H1 (cell line): Measurements from ENCODE around the gene NFYB. TPM values are rescaled to one million over a fixed set of nuclear protein-coding genes. Genes with fewer than 3 reads are reported as not detected.

ENCODE experiments used
- CTCF ChIA-PET: fragments of 300-600 bp; sonication (Branson Sonifier 250); formaldehyde crosslinking; loops from one replicate; lab custom pipeline; 2021; ENCODE audit not compliant: partially characterized antibody; lab: Charles Lee
- POLR2A ChIA-PET: fragments of 300-600 bp; sonication (Branson Sonifier 250); formaldehyde crosslinking; loops from one replicate; lab custom pipeline; 2021; ENCODE audit warnings: inconsistent platforms; ENCODE audit not compliant: partially characterized antibody; lab: Charles Lee
- DNase-seq, 2 experiments: peaks; one replicate each; pipeline versions ENCODE4 v3.0.0 to v3.0.0-alpha.2; 2010 to 2022; ENCODE audit warnings: low spot score in 2 of 2, low read depth in 1 of 2, mixed read lengths in 1 of 2
- FAIRE-seq: peaks from 2 replicates; lab custom pipeline; 2011; peaks lifted over from hg19 to GRCh38; lab: Jason Lieb, UNC
- H2AFZ ChIP-seq: 2 replicates; pipeline ENCODE4 v1.8.1; 2012; ENCODE audit warnings: low read length, inconsistent platforms
- H2AK5ac ChIP-seq: 2 replicates; pipeline ENCODE4 v1.6.1; 2013; ENCODE audit warnings: low read depth, low read length
- H2BK120ac ChIP-seq: replicated peaks from 2 replicates; pipeline ENCODE3; 2013; ENCODE audit warnings: low read depth, low read length, inconsistent platforms
- H2BK12ac ChIP-seq: 2 replicates; pipeline ENCODE4 v1.6.1; 2013; ENCODE audit warnings: low read depth, low read length
- H2BK15ac ChIP-seq: 2 replicates; pipeline ENCODE4 v1.6.1; 2013; ENCODE audit warnings: low read length
- H2BK20ac ChIP-seq: 2 replicates; pipeline ENCODE4 v1.6.1; 2013; ENCODE audit warnings: low read length
- H2BK5ac ChIP-seq: 2 replicates; pipeline ENCODE4 v1.6.1; 2013; ENCODE audit warnings: low read depth, low read length
- H3K14ac ChIP-seq: 2 replicates; pipeline ENCODE4 v1.6.1; 2013; ENCODE audit warnings: inconsistent platforms; ENCODE audit not compliant: insufficient read length
- H3K18ac ChIP-seq: 2 replicates; pipeline ENCODE4 v1.6.1; 2013; ENCODE audit warnings: low read length; ENCODE audit errors: extremely low read depth
- H3K23ac ChIP-seq: 2 replicates; pipeline ENCODE4 v1.6.1; 2013; ENCODE audit warnings: inconsistent platforms; ENCODE audit not compliant: insufficient read length
- H3K23me2 ChIP-seq: 2 replicates; pipeline ENCODE4 v1.6.1; 2013; ENCODE audit warnings: low read depth, low read length
- H3K27ac ChIP-seq: 2 replicates; pipeline ENCODE4 v1.6.1; 2011; ENCODE audit warnings: low read depth, low read length, inconsistent platforms
- H3K27me3 ChIP-seq, 4 experiments: replicated peaks in 1 of 4; 1 replicate in 1 of 4; 2 replicates in 3 of 4; pipeline versions ENCODE4 v1.6.1 to v1.8.1; 2011 to 2013; ENCODE audit warnings: low read length in 3 of 4, mild to moderate bottlenecking in 3 of 4, inconsistent platforms in 2 of 4, mixed read lengths in 2 of 4, moderate library complexity in 1 of 4; ENCODE audit not compliant: control insufficient read depth in 3 of 4, insufficient read depth in 3 of 4; ENCODE audit errors: extremely low read depth in 1 of 4
- H3K36me3 ChIP-seq, 4 experiments: 2 replicates each; pipeline versions ENCODE4 v1.6.1 to v1.8.1; 2011 to 2013; ENCODE audit warnings: mild to moderate bottlenecking in 4 of 4, low read length in 3 of 4, moderate library complexity in 2 of 4, control low read depth in 1 of 4, inconsistent platforms in 1 of 4; ENCODE audit not compliant: insufficient read depth in 4 of 4, control insufficient read depth in 2 of 4
- H3K4ac ChIP-seq: replicated peaks from 2 replicates; pipeline ENCODE3; 2013; ENCODE audit warnings: low read length, low read depth, mixed read lengths, inconsistent platforms; ENCODE audit not compliant: insufficient read length
- H3K4me1 ChIP-seq, 4 experiments: replicated peaks in 1 of 4; 1 replicate in 1 of 4; 2 replicates in 3 of 4; pipeline versions ENCODE4 v1.6.1 to v1.8.1; 2011 to 2013; ENCODE audit warnings: low read length in 3 of 4, inconsistent platforms in 2 of 4, mixed read lengths in 1 of 4; ENCODE audit not compliant: insufficient read depth in 4 of 4, control insufficient read depth in 3 of 4
- H3K4me2 ChIP-seq, 2 experiments: 2 replicates each; pipeline versions ENCODE4 v1.6.1 to v1.8.1; 2011 to 2013; ENCODE audit warnings: low read depth in 2 of 2, low read length in 2 of 2, control low read depth in 1 of 2, inconsistent platforms in 1 of 2, mild to moderate bottlenecking in 1 of 2; ENCODE audit not compliant: insufficient read depth in 1 of 2
- H3K4me3 ChIP-seq, 4 experiments: fragments of 200-600, 300-600 bp in 1 of 4; sonication (generic), shearing (Covaris generic), sonication (Bioruptor Twin) in 1 of 4; 2 replicates each; pipeline versions ENCODE4 v1.5.1 to v1.8.1; 2011 to 2016; ENCODE audit warnings: low read length in 4 of 4, low read depth in 3 of 4, control low read depth in 2 of 4, inconsistent platforms in 2 of 4, mild to moderate bottlenecking in 2 of 4, mixed read lengths in 1 of 4, moderate library complexity in 1 of 4; ENCODE audit not compliant: insufficient read depth in 2 of 4; ENCODE audit errors: extremely low read depth in 1 of 4
- H3K56ac ChIP-seq: replicated peaks from 2 replicates; pipeline ENCODE3; 2013; ENCODE audit warnings: low read depth, mild to moderate bottlenecking, mixed read lengths, low read length, inconsistent platforms; ENCODE audit not compliant: insufficient read length
- H3K79me1 ChIP-seq: 2 replicates; pipeline ENCODE4 v1.6.1; 2013; ENCODE audit warnings: low read depth, low read length, control low read depth
- H3K79me2 ChIP-seq, 2 experiments: 2 replicates each; pipeline versions ENCODE4 v1.6.1 to v1.8.1; 2012 to 2013; ENCODE audit warnings: low read length in 2 of 2, mild to moderate bottlenecking in 2 of 2, inconsistent platforms in 1 of 2; ENCODE audit not compliant: insufficient read depth in 2 of 2, control insufficient read depth in 1 of 2
- H3K9ac ChIP-seq, 4 experiments: replicated peaks in 1 of 4; 1 replicate in 1 of 4; 2 replicates in 3 of 4; pipeline versions ENCODE4 v1.6.1 to v1.8.1; 2011 to 2013; ENCODE audit warnings: low read depth in 3 of 4, low read length in 3 of 4, control low read depth in 2 of 4, mild to moderate bottlenecking in 2 of 4, moderate library complexity in 2 of 4, inconsistent platforms in 1 of 4; ENCODE audit errors: extremely low read depth in 1 of 4
- H3K9me3 ChIP-seq, 2 experiments: 2 replicates each; pipeline versions ENCODE4 v1.6.1 to v1.8.1; 2012 to 2013; ENCODE audit warnings: mild to moderate bottlenecking in 2 of 2, moderate library complexity in 2 of 2, control low read depth in 1 of 2, inconsistent platforms in 1 of 2, low read depth in 1 of 2, low read length in 1 of 2, mixed read lengths in 1 of 2; ENCODE audit not compliant: insufficient read depth in 2 of 2
- H4K20me1 ChIP-seq, 2 experiments: replicated peaks in 1 of 2; 2 replicates each; pipeline versions ENCODE3 to v1.8.1; 2011 to 2013; ENCODE audit warnings: inconsistent platforms in 2 of 2, low read length in 2 of 2, mild to moderate bottlenecking in 1 of 2; ENCODE audit not compliant: insufficient read depth in 2 of 2, control insufficient read depth in 1 of 2
- H4K5ac ChIP-seq: 2 replicates; pipeline ENCODE4 v1.6.1; 2013; ENCODE audit warnings: low read length, low read depth, mixed read lengths, inconsistent platforms; ENCODE audit not compliant: insufficient read length
- H4K8ac ChIP-seq: 2 replicates; pipeline ENCODE4 v1.8.0; 2013; ENCODE audit warnings: mild to moderate bottlenecking, moderate library complexity, low read length, inconsistent platforms; ENCODE audit not compliant: insufficient read depth; ENCODE audit errors: extremely low read depth
- H4K91ac ChIP-seq: replicated peaks from 2 replicates; pipeline ENCODE3; 2013; ENCODE audit warnings: low read length, mixed read lengths, inconsistent platforms; ENCODE audit not compliant: insufficient read length
- BACH1 ChIP-seq: IDR thresholded peaks from 2 replicates; pipeline ENCODE4 v1.6.1; 2012; ENCODE audit warnings: low read length, improper control_type of control experiment
- CBX5 ChIP-seq: fragments of 300-800, 300-1000 bp; sonication (generic); IDR thresholded peaks from 2 replicates; pipeline ENCODE4 v1.7.1; 2016; ENCODE audit warnings: antibody characterized with exemption, low read length, low read depth
- CBX8 ChIP-seq: fragments of 300-800, 300-1000 bp; sonication (generic); IDR thresholded peaks from 2 replicates; pipeline ENCODE4 v1.7.1; 2016; ENCODE audit warnings: low read depth, low read length, borderline replicate concordance
- CREB1 ChIP-seq: IDR thresholded peaks from 2 replicates; pipeline ENCODE4 v1.6.1; 2012; ENCODE audit warnings: inconsistent platforms
- FOSL1 ChIP-seq: IDR thresholded peaks from 2 replicates; pipeline ENCODE4 v1.6.1; 2011; ENCODE audit warnings: mild to moderate bottlenecking, low read depth, low read length, moderate library complexity; ENCODE audit not compliant: insufficient read depth
- JUN ChIP-seq: IDR thresholded peaks from 2 replicates; pipeline ENCODE4 v1.6.1; 2011; ENCODE audit warnings: low read depth, mild to moderate bottlenecking, improper control_type of control experiment, low read length
- MAFK ChIP-seq: IDR thresholded peaks from 2 replicates; pipeline ENCODE4 v1.6.1; 2012; ENCODE audit warnings: low read depth, mild to moderate bottlenecking, improper control_type of control experiment, low read length
- POLR2AphosphoS5 ChIP-seq: IDR thresholded peaks from 2 replicates; pipeline ENCODE4 v1.6.1; 2011; ENCODE audit warnings: low read depth, low read length
- SRF ChIP-seq: IDR thresholded peaks from 2 replicates; pipeline ENCODE4 v1.6.1; 2011; ENCODE audit warnings: mild to moderate bottlenecking, low read depth, low read length, moderate library complexity
- TBP ChIP-seq: IDR thresholded peaks from 2 replicates; pipeline ENCODE4 v1.6.1; 2011; ENCODE audit warnings: low read depth, low read length, improper control_type of control experiment
- WGBS, 2 experiments: shearing (Covaris generic) in 1 of 2; methylation state at CpG; one replicate each; pipeline versions ENCODE4 v1.1.6 to v1.1.7; 2013 to 2015; ENCODE audit warnings: low lambda C conversion rate in 2 of 2, mixed read lengths in 2 of 2, inconsistent platforms in 1 of 2, low coverage in 1 of 2, missing lambda C conversion rate in 1 of 2; ENCODE audit not compliant: insufficient replicate concordance in 2 of 2, insufficient coverage in 1 of 2, insufficient read length in 1 of 2; ENCODE audit errors: extremely low coverage in 1 of 2, missing lambda C conversion rate in 1 of 2; 5-methylcytosine and 5-hydroxymethylcytosine counted together
- polyA plus RNA-seq, 7 experiments: library from polyadenylated mRNA; depleted of rRNA in 3 of 7; stranded (reverse) in 5 of 7; unstranded in 2 of 7; fragments of >200 nt in 5 of 7; fragments of 200-250 nt in 2 of 7; gene quantifications; 1 replicate in 5 of 7; 2 replicates in 1 of 7; 4 replicates in 1 of 7; pipeline versions ENCODE4 v1.2.1 to v1.2.3, GENCODE V29; 2011 to 2013; ENCODE audit warnings: missing spikeins in 2 of 7, mixed read lengths in 2 of 7
- total RNA-seq: library from RNA; stranded (reverse); fragmentation: NEBNext Ultra II Directional; extraction: Animal tissue kit (Norgen Biotek cat#: 25700); gene quantifications from 2 replicates; pipeline ENCODE4 v1.2.1, GENCODE V29; 2021
- TF ChIP-seq, protein P1 (sequence below): IDR thresholded peaks from 2 replicates; pipeline ENCODE4 v1.6.1; 2012; ENCODE audit warnings: inconsistent platforms
- TF ChIP-seq, protein P2 (sequence below): IDR thresholded peaks from 2 replicates; pipeline ENCODE4 v1.6.1; 2011; ENCODE audit warnings: low read length, improper control_type of control experiment

Gene NFYB
- total and polyA plus RNA-seq, 2 of the 8 experiments (the other 6 are each of a cell fraction or from before 2014, with no cell fraction given): 29.1 to 43.5 TPM

DNA sequence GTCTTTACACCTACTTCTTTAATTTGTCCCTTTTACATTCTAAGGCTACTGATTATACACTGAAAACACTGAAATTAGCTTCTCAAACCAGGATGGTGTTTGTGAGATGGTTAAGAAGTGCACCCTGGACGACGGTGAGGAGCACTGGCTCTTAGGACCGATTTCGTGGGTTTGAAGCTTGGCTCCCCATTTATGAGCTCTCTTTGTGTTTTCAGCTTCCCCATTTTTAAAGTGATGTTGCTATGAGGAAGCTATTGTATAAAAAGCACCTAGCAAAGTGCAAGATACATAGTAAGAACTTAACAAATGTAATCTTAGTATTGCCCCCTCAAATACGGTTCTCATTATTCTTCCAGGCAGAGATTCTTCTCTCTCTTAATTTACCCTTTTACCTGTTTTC, 4.7 kb downstream of the NFYB start:
- no peak for DNase-seq
- Histone ChIP-seq H3K23ac (no peak overlapping the region), H3K14ac (no peak overlapping the region), H3K56ac (no peak overlapping the region), H4K5ac (no peak overlapping the region), H3K27ac (no peak overlapping the region), H3K79me2 (peaks cover 11 to 76% of the 10 kb centered on the region in 2 experiments; a peak in 3 of 4 replicates), H4K8ac (no peak overlapping the region), H2BK20ac (no peak overlapping the region), H3K79me1 (peaks cover 5% of the 10 kb centered on the region; the same call in 1 of the 2 replicates), H3K23me2 (no peaks in the 10 kb centered on the region; the same call in 1 of the 2 replicates), H2BK120ac (no peak overlapping the region), H4K91ac (no peak overlapping the region), H3K36me3 (peaks cover 3 to 58% (median 24%) of the 10 kb centered on the region in 4 experiments), H2BK5ac (no peak overlapping the region), H3K4me2 (no peak overlapping the region), H4K20me1 (peaks cover 2 to 8% of the 10 kb centered on the region in 2 experiments), H3K18ac (no peak overlapping the region), H2AK5ac (no peak overlapping the region), H3K27me3 (no peaks in the 10 kb centered on the region), H3K4me1 (peaks cover under 1 to 8% (median 2%) of the 10 kb centered on the region in 4 experiments; a peak in 2 of 7 replicates), H3K9me3 (no peaks in the 10 kb centered on the region), H2BK12ac (no peak overlapping the region), H2BK15ac (no peak overlapping the region), H3K9ac (no peak overlapping the region), H3K4ac (no peak overlapping the region), H3K4me3 (no peak overlapping the region), H2AFZ (no peak overlapping the region)
- no peak for FAIRE-seq
- 85% methylated on average over 5 of the region's 5 CpGs; no CpG with 5 or more reads in 1 of the 2 experiments for WGBS, 2 experiments
- ChIA-PET POLR2A (interaction anchor here (1.6 kb wide), 1 partner anchor 47 kb away, joined by 3 read pairs; no protein-coding TSS in a partner anchor), CTCF (interaction anchor here (1.3 kb wide), 1 partner anchor 24 kb away, joined by 5 read pairs; no protein-coding TSS in a partner anchor)
- TF ChIP-seq JUN (no peak), MAFK (no peak), BACH1 (no peak), TBP (no peak), CBX5 (no peak), CBX8 (no peak), SRF (no peak), CREB1 (no peak), POLR2AphosphoS5 (no peak), FOSL1 (no peak)
- TF ChIP-seq, protein P1, sequence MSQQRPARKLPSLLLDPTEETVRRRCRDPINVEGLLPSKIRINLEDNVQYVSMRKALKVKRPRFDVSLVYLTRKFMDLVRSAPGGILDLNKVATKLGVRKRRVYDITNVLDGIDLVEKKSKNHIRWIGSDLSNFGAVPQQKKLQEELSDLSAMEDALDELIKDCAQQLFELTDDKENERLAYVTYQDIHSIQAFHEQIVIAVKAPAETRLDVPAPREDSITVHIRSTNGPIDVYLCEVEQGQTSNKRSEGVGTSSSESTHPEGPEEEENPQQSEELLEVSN: no peak
- TF ChIP-seq, protein P2, sequence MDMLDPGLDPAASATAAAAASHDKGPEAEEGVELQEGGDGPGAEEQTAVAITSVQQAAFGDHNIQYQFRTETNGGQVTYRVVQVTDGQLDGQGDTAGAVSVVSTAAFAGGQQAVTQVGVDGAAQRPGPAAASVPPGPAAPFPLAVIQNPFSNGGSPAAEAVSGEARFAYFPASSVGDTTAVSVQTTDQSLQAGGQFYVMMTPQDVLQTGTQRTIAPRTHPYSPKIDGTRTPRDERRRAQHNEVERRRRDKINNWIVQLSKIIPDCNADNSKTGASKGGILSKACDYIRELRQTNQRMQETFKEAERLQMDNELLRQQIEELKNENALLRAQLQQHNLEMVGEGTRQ: no peak
